ENCODE measurements around the gene SPAG16. TPM values are rescaled to one million over a fixed set of nuclear protein-coding genes. Genes with fewer than 3 reads are reported as not detected.

The SPAG16 gene
- total and polyA plus RNA-seq, 2 of the 13 experiments (the other 11 are each of a cell fraction or from before 2014, with no cell fraction given) = 9.6 to 26.5 TPM

- TF ChIP-seq ZNF235 (CRISPR knock-in tag; IDR thresholded peaks at IDR 0.05; ENCODE audit: borderline replicate concordance) (no peak), GPBP1L1 (CRISPR knock-in tag; IDR thresholded peaks at IDR 0.05) (no peak), TFDP1 (CRISPR knock-in tag; IDR thresholded peaks at IDR 0.05; ENCODE audit: borderline replicate concordance) (peak; percentile 42; the same call in 1 of the 2 replicates), ZHX2 (IDR thresholded peaks at IDR 0.05; ENCODE audit: low read depth) (no peak), ZHX2 (CRISPR knock-in tag; IDR thresholded peaks at IDR 0.05; ENCODE audit: borderline replicate concordance) (peak; percentile 91), HIC2 (CRISPR knock-in tag; IDR thresholded peaks at IDR 0.05; ENCODE audit: low read depth) (no peak), GABPB1 (CRISPR knock-in tag; IDR thresholded peaks at IDR 0.05) (peak; percentile 46; the same call in 1 of the 2 replicates), ZNF335 (CRISPR knock-in tag; IDR thresholded peaks at IDR 0.05) (peak; percentile 90), TBP (CRISPR knock-in tag; IDR thresholded peaks at IDR 0.05) (no peak), SAFB2 (CRISPR knock-in tag; IDR thresholded peaks at IDR 0.05; ENCODE audit: borderline replicate concordance, low read depth) (no peak), NFAT5 (CRISPR knock-in tag; IDR thresholded peaks at IDR 0.05) (peak; percentile 96), ZNF446 (CRISPR knock-in tag; IDR thresholded peaks at IDR 0.05) (peak; percentile 70; the same call in 1 of the 2 replicates), CEBPB (IDR thresholded peaks at IDR 0.05; ENCODE audit: borderline replicate concordance, low read depth, low read length) (peak; percentile 78)
Measured at GRCh38 chr2:214410918-214411554, 1126.8 kb downstream of the SPAG16 start, which contains the start of gene VWC2L (continued).
